ENCODE results near the gene HDDC3.
"Not testable (repeated sequence)": the region's sequence is repeated elsewhere in the genome, so short reads cannot be mapped to it uniquely, and the experiment has no call there.

The HDDC3 gene

DNA sequence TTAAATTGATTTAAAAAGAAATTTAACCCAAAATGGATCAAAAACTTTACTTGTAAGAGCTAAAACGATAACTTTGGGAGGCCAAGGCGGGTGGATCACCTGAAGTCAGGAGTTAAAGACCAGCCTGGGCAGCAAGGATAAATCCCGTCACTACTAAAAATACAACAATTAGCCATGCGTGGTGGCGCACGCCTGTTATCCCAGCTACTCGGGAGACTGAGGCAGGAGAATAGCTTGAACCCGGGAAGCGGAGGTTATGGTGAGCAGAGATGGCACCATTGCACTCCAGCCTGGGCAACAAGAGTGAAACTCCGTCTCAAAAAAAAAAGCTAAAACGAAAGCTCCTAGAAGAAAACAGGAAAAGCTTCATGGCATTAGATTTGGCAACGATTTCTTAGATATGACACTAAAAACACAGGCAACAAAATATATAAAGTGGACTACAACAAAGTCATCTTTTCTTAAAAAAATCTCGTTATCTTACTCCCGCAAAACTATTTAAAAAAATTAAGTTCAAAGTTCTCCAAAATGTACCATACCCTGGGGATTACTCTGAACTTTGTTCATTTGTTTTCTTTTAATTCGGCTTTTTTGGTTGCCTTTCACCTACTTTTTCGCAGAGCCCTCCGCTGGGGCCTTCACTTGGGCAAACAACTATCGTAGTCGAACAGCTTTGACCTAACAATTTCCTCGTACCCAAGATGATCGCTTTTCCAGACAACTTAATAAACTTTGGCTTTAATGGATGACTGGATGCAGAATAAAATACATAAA, 2.9 kb downstream of the HDDC3 start:
- peak; percentile 33 to 49 (median 34) for DNase-seq

DNA sequence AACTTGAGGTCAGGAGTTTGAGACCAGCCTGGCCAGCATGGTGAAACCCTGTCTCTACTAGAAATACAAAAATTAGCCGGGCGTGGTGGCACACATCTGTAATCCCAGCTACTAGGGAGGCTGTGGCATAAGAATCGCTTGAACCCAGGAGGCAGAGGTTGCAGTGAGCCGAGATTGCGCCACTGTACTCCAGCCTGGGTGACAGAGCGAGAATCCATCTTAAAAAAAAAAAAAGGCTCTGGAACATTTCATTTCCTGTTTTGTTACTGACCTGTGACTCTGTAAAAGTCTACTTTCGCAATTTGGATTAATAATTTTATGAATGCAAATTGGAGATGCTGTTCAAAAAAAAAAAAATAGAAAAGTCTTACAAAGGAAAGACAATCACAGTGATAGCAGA, 4.2 kb downstream of the HDDC3 start:
- peak in 2 of 3 donors; percentile 59 to 71 for DNase-seq

DNA sequence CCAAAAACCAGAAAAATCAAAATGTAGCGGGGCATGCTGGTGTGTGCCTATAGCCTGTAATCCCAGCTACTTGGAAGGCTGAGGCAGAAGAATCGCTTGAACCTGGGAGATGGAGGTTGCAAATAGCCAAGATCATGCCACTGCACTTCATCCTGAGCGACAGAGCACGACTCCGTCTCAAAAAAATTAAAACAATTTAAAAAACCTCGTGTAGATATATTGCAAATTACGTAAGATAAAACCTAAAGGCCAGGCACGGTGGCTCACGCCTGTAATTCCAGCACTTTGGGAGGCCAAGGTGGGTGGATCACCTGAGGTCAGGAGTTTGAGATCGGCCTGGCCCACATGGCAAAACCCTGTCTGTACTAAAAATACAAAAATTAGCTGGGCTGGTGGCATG, 5.6 kb downstream of the HDDC3 start:
- DNase-seq, result not testable (repeated sequence)

DNA sequence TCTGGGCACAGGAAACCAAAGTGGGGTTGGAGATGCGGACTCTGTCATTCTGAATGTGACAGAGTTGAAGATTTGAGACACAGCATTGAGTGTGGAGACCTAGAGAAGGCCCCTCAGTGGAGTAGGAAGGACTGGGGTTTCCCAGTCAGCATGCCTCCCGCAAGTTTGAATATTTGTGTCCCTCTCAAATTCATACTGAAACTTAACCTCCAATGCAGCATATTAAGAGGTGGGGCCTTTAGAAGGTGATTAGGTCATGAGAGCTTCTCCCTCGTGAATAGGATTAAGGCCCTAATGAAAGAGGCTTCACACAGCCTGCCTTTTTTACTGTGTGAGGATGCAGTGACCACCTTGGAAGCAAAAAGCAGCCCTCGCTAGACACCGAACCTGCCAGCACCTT, 8.0 kb downstream of the HDDC3 start:
- no peak for DNase-seq

DNA sequence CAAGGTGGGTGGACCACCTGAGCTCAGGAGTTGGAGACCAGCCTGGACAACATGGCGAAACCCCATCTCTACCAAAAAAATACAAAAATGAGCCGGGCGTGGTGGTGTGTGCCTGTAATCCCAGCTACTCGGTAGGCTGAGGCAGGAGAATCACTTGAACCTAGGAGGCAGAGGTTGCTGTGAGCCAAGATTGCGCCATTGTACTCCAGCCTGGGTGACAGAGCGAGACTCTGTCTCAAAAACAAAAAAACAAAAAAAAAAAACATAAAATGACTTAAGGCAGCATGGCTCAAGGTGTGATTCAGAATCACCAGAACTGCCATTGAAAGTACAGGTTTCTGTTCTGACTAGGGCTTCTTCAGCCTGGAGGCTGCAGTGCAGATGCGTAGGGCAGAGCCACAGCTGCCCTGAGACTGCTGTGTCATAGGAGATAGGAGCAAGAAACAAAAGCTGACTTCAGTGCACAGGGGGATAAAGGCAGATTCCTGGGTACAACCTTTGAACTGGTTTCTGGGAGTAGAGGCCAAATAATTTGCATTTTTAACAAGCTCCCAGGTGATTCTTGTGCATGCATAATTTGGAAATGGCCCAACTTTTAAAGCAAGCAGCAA, 9.5 kb downstream of the HDDC3 start:
- DNase-seq, result not testable (repeated sequence)

DNA sequence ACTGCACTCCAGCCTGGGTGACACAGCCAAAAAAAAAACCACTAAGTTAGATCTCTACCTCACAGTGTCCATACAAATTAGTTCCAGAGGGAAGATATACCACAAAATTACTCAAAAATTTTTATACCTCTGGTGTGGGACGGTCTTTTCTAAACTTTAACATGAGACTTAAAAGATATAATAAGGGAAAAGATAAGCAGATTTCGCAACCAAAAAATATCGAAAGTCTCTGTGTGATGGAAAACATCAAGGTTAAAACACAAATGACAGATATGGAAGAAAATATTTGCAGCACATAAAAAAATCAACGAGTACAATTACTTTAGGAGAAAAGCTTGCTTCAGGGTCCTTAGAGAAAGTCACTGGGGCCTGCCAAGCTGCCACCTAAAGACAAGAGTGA, 10.5 kb downstream of the HDDC3 start:
- no peak for DNase-seq

DNA sequence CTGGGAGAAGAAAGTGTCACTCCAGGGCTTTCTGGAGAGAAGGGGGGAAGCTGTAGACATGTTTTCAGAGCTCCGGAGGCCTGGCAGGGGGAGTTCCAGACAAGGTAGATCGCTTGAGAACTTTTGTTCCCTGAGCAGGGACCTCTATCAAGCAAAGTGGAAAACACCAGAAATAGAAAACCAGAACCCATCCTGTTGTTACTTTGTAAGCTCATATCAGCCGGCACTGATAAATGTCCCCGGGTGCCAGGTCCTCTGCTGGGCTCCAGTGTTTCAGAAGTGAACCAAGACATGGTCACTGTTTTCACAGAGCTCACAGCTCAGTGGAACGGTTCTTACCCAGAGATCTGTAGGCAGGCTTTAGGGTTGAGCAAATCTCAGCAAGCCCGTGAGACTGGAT, 13.5 kb downstream of the HDDC3 start:
- no peak for DNase-seq

DNA sequence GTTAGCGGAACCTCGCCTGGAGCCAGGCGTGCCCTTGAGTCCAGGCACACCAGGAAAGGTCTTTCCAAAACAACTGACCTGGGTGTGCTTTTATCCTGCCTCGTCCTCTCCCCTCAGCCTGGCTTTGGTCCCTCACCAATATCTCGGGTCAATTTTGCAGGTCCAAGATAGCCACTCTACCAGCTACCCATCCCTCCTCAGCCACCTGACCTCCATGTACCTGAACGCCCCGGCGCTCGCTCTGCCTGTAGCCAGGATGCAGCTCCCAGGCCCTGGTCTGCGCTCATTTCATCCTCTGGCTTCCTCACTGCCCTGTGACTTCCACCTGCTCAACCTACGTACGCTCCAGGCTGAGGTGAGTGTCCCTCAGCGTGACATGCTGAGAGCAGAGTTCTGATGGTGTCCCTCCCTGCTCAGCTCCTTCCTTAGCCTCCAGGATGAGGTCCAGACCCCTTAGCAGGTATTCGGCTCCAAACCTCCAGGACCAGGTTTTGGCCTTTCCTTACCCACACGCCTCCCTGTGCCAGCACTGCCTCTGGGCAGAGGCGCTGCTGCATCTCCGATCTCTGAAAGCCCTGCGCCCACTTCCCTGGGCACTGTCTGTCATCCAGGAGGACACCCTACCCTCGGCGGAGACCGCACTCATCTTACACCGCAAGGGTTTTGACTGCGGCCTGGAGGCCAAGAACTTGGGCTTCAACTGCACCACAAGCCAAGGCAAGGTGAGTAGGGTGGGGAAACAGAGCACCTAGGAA, 14.1 kb downstream of the HDDC3 start:
- DNase-seq, result no peak

DNA sequence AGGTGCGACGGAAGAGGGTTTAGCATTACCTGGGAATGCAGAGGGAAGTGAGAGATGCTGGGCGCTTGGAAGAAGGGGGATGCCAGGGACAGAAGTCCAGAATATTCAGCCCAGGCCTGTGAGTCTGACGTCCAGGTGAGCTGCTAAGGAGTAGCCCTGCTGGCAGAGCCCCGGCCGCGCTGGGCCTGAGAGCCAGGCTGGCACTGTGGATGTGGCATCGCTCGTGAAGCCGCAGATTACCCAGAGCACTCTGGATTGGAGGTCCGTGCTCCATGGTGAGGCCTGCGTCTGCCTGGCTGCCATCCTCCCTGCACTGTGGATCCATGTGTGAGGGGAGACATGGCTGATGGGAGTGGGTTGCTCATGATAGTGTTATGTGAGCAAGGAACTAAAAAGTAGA, 14.8 kb downstream of the HDDC3 start:
- DNase-seq, result no peak

DNA sequence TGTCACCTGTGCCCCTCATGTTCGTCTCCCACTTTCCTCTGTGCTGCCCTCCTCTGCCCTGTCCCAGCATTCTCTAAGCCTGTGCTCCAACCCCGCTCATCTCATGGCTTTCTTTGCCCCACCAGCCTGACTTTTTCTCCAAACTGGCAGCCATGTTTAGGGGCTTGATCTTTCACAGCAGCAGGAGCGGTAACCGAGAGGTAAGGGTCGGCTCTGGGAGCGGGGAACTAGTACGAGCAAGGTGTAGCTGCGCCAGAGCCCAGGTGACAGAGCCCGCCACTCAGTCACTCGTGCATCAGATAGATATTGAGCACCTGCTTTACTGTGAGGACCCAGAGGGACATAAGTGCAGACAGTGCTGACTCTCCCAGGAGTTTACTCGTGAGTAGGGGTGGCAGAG, 15.9 kb downstream of the HDDC3 start:
- no peak for DNase-seq

DNA sequence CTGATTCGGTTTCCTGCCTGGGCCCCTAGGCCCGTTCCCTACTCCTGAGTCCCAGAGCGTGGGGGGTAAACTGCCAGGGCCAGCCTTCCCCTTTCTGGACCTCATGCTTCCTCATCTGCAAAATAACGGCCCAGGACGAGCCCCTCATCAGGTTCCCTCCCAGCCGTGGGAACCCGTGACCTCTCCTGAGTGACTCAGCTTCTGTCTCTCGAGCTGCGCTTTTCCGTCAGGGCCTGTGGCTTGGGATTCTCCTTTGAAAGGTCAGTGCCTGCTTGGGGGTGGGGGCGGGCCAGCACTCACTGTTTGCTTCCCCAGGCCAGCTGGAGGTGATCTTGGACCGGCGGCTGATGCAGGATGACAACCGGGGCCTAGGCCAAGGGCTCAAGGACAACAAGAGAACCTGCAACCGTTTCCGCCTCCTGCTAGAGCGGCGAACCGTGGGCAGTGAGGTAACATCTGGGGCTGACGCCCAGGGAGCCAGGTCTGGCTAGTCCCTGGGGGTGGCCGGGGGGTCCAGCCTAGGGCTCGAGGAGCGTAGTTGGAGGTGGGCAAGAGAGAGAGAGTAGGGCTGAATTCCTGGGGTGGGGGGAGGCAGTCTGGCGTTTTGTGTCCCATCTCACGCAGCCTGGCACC, 16.4 kb downstream of the HDDC3 start:
- peak; percentile 95 to 98 (median 96) for DNase-seq

DNA sequence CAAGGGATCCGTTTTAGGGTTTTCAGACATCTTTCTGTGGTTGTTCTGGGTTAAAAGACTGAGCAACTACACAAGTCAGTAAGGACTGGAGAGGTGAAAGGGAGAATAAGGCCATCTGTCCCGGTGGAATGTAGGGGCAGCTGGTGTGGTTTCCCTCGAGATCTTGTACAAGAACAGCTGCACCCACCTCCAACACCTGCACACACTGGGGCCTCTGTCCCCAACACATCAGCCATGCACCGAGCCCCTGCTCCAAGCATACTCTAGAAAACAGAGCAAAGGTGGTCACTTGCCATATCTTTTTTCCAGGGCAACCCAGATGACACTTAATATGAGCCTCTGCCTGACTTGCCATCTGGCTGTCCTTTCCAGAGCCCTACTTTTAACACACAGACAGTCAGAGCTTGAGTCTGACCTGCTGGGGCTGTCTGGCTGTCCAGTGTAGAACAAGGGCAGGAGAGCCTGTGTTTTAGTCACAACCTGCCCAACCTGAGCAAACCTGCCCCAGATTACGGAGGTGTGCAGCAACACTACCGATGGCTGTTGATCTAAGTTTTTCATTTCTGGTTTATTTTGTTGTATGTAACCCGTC, 17.0 kb downstream of the HDDC3 start:
- no peak for DNase-seq

DNA sequence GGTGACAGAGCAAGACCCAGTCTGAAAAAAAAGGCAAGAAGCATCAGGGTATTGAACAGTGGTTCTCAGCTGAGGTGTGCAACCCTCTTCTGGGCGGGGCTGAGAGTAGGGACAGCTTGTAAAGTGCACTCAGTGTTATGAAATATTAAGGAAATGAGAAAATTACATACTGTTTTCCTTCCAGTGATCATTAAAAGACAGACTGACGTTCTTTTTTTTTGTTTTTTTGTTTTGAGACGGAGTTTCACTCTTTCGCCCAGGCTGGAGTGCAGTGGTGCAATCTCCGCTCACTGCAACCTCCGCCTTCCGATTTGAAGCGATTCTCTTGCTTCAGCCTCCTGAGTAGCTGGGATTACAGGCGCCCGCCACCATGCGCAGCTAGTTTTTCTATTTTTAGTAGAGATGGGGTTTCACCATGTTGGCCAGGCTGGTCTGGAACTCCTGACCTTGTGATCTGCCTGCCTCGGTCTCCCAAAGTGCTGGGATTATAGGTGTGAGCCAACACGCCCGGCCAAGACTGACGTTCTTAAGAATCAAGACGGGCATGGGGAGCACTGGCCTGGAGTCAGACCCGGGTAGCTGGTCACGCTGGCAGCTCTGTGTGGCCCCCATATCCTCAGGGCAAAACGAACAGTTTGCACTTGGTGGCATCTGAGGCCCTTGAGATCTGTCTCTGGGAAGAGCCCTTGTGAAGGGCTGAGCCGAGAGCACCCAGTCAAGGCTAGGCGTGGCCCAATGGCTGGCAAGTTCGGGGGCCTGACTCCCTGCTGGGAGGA, 17.9 kb downstream of the HDDC3 start:
- DNase-seq, result peak; percentile 61 to 71 (median 67)

DNA sequence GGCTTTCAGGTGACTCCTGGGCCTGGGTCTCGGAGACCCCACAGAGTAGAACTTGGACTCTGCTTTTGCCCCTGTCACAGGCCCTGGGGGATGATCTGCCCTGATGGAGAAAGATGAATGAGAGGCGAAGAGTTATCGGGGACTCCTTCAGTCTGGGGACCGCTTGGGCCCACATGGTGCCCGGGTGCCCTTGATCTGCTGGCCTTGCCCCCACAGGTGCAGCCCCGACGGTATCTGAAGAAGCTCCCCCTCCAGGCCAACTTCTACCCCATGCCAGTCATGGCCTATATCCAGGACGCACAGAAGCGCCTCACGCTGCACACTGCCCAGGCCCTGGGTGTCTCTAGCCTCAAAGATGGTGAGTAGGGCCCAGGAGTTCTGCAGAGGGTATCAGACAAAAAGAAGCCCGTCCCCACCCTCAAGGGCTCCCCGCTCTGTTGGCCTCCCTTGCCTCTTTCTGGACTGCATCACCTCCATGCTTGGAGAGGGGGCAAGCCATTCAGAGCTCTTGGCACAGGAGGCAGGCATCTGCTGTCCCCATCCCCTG, 18.9 kb downstream of the HDDC3 start:
- no peak for DNase-seq

DNA sequence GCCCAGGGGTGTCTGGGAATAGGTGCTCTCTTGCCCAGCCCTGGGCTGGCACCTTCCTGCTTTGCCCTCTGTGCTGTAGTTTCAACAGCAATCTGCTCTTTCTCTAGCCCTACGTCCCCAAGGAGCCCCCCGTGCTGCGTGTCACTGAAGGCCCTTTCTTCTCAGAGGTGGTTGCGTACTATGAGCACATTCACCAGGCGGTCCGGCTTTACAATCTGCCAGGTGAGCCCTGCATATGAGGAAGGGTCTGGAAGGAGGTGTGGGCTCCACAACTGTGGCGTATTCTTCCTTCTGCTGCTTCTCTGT, 19.6 kb downstream of the HDDC3 start:
- no peak for DNase-seq

DNA sequence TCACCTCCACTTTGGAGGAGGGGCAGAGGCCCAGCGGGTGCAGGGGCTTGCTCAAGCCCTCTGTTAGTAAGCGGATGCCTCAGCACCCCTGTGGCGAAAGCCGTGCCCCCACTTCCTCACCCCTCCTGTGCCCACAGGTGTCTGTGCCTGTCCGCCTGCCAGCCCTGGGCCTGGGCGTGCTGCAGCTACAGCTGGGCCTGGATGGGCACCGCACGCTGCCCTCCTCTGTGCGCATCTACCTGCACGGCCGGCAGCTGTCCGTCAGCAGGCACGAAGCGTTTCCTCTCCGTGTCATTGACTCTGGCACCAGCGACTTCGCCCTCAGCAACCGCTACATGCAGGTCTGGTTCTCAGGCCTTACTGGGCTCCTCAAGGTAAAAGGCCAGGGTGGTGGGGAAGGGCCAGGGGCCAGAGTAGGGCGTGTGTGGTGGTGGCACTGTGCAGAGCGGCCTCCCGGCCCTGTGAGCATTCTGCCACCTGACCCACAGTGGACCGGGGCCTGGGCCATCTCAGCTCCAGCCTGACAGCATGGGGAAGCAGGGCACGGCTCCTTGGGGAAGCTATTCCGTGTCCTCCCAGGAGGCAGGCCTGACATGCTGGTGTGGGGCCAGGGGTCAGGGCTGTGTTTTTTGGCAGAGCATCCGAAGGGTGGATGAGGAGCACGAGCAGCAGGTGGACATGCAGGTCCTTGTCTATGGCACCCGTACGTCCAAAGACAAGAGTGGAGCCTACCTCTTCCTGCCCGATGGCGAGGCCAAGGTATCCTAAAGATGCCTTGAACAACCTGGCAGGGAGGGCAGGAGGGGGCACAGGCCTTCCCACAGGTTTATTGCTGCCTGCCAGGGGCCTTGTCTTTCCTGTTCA, 20.2 kb downstream of the HDDC3 start:
- no peak for DNase-seq

DNA sequence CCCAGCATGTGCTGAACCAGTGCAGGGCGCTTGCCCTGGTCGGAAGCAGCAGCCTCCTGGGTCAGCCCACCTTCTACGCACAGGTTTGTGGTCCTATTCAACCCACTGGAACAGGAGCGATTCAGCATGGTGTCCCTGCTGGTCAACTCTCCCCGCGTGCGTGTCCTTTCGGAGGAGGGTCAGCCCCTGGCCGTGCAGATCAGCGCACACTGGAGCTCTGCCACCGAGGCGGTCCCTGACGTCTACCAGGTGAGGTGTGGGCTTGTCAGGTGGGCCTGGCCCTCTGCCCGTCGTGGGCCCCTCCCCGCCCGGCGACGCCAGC, 21.1 kb downstream of the HDDC3 start:
- DNase-seq, result no peak

DNA sequence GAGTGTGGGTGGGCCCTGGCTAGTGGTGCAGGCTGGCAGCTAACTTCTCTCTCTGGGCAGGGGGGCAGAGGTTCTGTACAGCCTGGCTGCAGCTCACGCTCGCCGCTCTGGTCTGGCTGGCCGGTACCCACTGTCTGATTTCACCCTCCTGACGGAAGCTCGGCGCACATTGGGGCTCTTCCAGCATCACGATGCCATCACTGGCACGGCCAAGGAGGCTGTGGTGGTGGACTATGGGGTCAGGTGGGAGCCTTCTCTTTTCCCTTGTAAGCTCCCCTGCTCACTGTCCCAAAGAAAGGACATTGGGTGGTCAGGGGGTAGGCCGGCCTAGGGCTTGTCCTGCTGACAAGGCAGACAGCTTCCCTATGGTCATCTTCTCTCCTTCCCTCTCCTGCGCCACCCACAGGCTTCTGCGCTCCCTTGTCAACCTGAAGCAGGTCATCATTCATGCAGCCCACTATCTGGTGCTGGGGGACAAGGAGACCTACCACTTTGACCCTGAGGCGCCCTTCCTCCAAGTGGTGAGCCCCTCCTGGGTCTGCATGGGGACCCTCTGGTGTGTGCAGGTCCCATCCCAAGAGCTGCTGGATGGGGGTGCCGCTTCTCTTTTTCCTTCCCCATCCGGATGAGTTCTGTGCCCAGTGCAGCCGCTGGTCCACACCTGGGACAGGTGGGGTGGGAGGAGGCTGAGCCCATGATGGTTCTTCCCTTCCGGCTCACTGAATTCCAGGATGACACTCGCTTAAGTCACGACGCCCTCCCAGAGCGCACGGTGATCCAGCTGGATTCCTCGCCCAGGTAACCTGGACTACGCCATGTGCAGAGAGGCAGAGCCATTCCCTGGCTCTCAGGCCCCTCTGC, 21.7 kb downstream of the HDDC3 start:
- DNase-seq, result no peak

DNA sequence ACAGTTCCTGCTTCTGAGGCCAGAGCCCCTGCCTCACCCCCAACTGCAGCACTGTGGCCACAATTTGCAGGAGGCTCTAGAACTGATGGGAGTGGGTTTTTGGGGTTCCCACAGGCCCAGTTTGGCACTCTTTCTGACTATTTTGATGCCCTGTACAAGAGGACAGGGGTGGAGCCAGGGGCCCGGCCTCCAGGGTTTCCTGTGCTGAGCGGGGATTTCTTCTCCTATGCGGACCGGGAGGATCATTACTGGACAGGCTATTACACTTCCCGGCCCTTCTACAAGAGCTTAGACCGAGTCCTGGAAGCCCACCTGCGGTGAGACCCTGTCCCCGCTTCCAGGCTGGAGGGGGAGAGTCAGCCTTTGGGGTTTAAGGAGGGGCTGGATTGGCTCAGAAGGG, 22.4 kb downstream of the HDDC3 start:
- no peak for DNase-seq

DNA sequence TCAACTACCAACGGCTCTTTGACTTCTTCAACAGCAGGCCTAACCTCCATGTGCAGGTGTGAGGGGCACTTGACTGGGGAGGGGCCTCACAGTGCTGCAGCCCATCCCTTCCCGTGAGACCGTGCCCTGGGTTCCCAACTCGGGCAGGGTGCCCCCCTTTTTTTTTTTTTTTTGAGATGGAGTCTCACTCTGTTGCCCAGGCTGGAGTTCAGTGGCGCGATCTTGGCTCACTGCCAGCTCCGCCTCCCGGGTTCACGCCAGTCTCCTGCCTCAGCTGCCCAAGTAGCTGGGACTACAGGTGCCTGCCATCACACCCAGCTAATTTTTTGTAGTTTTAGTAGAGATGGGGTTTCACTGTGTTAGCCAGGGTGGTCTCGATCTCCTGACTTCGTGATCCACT, 22.9 kb downstream of the HDDC3 start:
- not testable (repeated sequence) for DNase-seq
